GM10847 (cell line): ENCODE results near the gene CRB3.

Experiments used
- POLR2A ChIP-seq: IDR thresholded peaks from 2 replicates; pipeline ENCODE4 v1.6.1; 2011; ENCODE audit not compliant: insufficient read length; ENCODE audit errors: extremely low read depth

The CRB3 gene

DNA sequence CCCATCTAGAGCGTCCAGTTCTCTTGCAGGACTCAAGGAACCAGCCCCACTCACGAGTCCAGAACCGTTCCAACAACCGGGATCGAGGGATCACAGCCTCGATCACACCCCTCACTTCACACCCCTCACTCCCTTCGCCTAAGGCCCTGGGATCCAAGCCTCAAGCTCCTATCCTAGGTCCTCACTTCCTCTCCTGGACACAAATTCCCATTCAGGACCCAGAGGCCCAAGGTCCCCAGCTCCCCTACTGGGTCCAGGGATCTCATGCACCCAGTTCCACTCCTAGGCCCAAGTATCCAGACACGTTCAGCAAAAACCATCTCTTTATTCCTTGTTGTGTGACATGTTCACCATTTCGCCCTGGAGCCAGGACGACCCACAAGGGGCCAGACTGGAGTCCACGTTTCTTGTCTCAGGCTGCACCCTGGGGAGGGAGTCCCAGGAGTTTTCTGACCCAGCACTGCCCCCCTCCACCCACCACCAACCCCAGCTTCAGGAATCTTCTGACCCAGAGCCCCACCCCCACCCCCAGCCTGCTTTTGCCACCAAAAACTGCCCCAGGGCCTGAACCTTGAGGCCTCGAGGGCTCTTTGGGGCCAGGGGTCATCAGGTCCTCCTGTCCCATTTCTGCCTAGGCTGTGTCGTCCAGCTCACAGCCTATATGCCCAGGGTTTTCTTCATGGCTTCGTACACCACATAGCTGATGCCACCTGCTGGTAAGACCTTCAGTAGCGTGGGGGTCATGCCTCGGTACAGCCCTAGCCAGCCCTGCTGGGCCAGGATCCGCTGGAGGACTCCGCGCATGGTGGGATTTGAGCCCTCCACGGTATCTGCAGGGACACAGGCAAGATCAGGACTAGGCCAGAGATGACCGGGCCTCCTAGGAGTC, 38.1 kb upstream of the CRB3 start:
- no peak for TF ChIP-seq POLR2A

GRCh38 chr19:6427131-6427530, 36.9 kb upstream of the CRB3 start:
- TF ChIP-seq POLR2A = no peak

GRCh38 chr19:6429419-6430221, 34.5 kb upstream of the CRB3 start:
- no peak for TF ChIP-seq POLR2A

GRCh38 chr19:6431891-6432290, 32.2 kb upstream of the CRB3 start:
- no peak for TF ChIP-seq POLR2A

- TF ChIP-seq POLR2A = no peak
Observed at GRCh38 chr19:6433165-6433564, 30.9 kb upstream of the CRB3 start.

GRCh38 chr19:6433663-6434062, 30.4 kb upstream of the CRB3 start, which contains the start of gene SLC25A41:
Gene SLC25A41, minus strand, starts transcription at chr19:6433763. Its CDS starts 70 bp downstream, at chr19:6433693.
- no peak for TF ChIP-seq POLR2A

DNA sequence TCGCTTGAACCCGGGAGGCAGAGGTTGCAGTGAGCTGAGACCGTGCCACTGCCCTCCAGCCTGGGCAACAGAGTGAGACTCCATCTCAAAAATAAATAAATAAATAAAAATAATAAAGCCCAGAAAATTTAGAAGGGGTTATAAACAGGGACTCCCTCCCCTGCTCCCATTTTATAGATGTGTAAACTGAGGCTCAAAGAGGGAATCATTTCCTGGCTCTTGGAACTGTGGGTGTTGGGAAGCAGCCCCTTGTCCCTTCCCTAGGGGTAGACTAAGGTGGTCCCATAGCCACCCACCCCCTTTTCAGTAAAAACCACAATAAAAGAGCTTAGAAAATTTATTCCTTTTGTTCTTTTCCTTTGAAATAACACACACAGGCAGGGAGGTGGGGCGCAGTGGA, 24.3 kb upstream of the CRB3 start:
- no peak for TF ChIP-seq POLR2A

GRCh38 chr19:6440905-6441304, 23.2 kb upstream of the CRB3 start:
- no peak for TF ChIP-seq POLR2A

DNA sequence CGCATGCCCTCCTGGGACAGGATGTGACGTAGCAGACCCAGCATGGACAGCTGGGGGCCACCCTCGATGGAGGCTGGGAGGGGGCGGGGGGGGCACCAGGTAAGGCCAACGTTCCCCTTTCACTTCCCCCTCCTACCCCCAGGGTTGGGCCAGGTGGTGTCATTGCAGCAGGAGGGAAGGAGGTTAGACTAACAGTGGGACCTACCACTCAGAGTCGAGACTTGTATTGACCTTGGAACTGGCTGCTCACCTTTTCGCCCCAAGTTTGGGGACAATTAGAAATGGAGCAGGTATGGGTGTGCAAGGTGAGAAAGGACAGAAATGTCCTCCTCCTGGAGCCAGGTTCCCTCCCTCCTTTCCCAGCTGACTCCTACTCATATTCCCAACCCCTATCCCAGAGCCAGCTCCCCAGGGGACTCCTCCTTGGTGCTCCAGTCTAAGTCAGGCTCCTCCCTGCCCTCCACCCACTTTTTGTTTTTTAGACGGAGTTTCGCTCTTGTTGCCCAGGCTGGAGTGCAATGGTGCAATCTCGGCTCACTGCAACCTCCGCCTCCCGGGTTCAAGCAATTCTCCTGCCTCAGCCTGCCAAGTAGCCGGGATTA, 21.9 kb upstream of the CRB3 start:
- no peak for TF ChIP-seq POLR2A

DNA sequence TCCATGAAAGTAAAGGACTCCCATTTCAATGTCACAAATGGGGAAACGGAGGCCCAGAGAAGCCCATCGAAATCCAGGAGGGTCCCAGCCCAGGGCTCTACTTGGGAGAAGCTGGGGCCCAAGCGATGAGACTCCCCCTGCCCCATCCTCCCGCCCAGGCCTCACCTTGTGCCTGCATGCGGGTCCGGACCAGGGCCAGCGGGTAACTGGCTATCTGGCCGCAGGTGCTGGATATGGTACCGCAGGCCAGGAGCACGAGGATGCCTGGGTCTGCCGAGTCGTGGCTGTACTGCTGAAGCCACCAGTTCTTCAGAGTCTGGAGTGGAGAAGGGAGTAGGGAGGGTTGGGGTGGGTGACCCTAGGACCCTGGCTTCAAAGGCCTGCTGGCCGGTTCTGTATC, 20.1 kb upstream of the CRB3 start:
- TF ChIP-seq POLR2A = no peak

DNA sequence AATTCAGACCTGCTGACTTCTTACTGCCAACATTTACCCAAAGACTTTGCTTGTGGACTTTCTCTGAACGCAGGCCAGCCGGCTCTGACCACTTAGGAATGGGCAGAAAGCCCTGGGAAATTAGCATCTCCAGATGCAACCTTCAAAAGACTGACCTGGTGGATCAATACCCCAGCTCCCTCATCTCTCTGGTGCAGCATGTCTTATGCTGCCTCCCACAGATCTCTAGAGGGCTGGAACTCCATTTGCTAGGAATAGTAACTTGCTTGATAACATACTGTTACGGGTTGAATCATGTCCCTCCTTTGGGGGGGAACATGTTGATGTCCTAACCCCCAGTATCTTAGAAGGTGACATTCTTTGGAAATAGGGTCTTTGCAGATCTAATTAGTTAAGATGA, 17.6 kb upstream of the CRB3 start:
- TF ChIP-seq POLR2A = no peak

- TF ChIP-seq POLR2A = no peak
Observed at GRCh38 chr19:6448045-6448444, 16.0 kb upstream of the CRB3 start.

DNA sequence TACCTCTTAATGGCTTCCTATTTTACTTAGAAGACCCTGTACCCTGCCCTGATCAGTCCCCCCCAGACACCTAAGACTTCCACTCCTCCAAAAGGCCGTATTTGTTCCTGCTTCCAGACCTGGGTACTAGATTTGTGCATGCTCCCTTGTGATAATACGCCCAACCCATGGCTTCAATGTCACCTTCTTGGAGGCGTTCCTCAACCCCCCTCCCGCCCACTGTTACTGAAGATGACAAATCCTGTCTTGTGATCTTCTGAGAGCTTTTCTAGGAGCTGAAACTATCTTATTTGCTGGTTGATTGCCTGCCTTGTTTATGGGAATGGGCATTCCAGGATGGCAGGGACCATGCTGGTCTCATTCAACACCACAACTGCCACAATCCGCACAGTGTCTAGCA, 13.9 kb upstream of the CRB3 start:
- no peak for TF ChIP-seq POLR2A

DNA sequence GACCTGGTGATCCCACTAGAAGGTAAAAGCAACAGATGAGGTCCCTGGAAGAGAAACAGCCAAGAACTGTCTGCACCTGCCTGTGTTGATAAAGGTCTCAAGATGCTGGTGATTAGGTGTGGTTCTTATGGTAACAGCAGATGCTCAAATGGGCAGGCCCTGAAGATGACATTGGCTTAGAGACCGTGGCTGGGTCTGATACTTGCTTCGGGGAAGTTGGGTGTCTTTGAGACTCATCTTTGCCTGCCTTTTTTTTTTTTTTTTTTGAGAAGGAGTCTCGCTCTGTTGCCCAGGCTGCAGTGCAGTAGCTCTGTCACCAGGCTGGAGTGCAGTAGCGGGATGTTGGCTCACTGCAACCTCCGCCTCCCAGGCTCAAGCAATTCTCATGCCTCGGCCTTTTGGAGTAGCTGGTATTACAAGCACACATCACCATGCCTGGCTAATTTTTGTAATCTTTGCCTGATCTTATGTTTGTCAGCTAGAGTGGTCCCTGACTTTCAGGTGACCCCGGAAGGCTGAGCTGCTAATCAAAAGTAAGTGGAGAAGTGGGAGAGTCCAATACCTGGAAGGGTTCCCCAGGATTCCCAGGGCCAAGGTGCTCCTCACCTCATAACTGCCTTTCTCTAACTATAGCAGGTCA, 12.4 kb upstream of the CRB3 start:
- TF ChIP-seq POLR2A = no peak

DNA sequence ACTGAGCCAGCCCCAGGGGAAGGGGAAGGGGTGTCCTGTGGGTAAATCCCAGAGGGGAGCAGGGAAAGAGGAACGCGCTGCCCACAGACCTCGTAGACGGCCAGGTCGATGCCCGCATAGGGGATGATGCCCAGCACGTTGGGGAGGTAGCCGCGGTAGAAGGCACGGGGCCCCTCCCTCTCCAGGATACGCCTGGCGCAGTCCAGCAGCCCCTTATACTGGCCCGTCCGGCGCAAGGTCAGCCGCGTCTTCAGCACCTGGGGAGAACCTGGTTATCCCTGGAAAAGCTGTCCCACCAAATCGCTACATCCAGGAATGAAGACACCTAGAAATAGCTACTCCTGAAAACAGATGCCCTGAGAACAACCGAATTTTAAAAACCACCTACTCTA, 11.9 kb upstream of the CRB3 start:
- TF ChIP-seq POLR2A = no peak
